ENCODE results near the gene GTF3C1.
A peak's percentile ranks its signal among the peaks of the same experiment; 100 is the strongest.

The GTF3C1 gene

DNA sequence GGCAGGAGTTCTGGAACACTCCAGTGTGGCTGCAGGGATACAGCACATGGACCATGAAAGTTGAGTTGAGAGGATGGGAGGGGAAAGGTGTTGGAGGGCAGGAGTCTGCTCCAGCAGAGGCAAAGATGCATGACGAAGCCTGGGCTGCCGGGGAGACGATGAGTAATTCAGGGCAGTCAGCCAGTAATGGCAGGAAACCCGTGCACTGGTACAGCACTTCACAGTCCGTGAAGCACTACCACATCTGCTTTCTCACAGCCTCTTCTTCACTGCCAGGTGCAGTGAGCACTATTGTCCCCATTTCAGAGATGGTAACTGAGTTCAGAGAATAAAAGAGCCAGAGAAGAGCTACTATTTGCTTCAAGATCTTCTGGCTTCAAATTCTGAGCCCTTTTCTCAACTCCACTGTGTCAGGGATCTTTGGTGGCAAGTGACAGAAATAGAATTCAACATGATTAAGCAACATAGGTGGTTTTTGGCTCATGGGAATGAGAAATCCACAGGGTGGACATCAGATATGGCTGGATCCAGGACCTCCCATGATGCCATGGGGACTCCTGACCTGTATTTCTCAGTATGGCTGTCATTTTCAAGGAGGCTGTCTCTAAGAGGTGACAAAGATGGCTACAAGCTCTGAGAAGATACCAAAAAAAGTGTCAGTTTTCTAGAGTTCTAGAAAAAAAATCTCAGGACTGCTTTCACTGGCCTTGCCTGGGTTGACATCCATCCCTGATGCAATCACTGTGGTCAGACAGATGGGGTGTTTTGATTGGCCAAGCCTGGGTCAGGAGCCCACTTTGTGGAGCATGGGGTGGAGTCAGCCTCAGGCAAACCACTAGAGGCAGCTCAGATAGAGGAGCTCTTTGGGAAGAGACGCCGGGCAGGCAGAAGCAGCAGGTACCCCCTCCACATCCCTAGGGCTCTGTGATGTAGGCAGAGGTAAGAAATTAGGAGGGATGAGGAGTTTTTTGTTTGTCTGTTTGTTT, 123.0 kb downstream of the GTF3C1 start:
- Mint-ChIP-seq H3K36me3 (ENCODE audit: low read depth) (peaks cover 62% of the 10 kb centered on the region), H3K4me1 (ENCODE audit: low read depth) (peaks cover 37% of the 10 kb centered on the region), H3K4me3 (peak overlapping the region; percentile 58), H3K9me3 (peaks cover 10% of the 10 kb centered on the region), H3K27me3 (ENCODE audit: low read depth) (no peaks in the 10 kb centered on the region), H3K27ac (peak overlapping the region; percentile 88)
- peak; percentile 75 for DNase-seq (ENCODE audit: low spot score)

DNA sequence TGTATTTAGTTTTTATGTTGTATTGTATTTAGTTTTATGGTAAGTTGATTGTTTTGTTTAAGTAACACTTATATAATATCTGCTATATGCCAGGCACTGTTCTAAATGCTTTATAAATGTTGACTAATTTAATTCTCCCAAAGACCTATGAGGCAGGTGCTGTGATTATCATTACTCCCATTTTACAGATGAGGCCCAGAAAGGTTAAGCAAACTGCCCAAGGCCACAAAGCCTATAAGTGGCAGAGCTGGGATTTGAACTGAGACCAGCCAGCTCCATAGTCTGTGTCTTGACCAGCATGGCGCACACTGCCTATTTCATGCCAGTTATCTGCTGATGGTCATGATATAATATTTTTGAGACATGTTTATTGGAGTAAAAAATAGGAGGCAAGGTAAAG, 123.8 kb downstream of the GTF3C1 start:
- DNase-seq (ENCODE audit: low spot score) = no peak
- Mint-ChIP-seq H3K9me3 (peaks cover 14% of the 10 kb centered on the region), H3K4me3 (peak overlapping the region; percentile 58), H3K4me1 (ENCODE audit: low read depth) (peaks cover 37% of the 10 kb centered on the region), H3K36me3 (ENCODE audit: low read depth) (peaks cover 64% of the 10 kb centered on the region), H3K27ac (peak overlapping the region; percentile 88), H3K27me3 (ENCODE audit: low read depth) (no peaks in the 10 kb centered on the region)

DNA sequence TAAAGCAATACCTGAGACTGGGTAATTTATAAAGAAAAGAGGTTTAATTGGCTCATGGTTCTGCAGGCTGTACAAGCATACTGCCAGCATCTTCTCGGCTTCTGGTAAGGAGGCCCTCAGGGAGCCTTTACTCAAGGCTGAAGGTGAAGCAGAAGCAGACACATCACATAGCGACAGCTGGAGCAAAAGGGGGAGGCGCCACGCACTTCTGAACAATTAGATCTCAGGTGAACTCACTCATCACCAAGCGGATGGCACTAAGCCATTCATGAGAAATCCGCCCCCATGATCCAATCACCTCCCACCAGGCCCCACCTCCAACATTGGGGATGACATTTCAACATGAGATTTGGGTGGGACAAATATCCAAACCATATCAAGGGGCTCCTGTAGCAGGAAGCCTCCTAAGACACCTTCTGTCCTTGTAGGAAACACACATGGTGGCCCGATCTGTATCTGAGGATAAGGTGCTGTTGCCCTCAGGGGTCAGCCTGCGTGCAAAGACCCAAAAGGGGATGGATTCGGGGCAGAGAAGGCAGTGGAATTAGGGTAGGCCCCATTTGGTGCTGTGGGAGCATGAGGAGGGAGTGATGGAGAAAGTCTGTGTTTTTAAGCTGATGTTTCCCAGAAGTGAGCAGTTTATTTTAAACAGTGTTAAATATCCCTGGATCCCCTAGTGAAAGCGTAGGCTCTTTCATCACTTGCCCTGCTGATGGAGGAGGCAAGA, 124.8 kb downstream of the GTF3C1 start:
- H3K4me3 Mint-ChIP-seq = no peak overlapping the region
- H3K27ac Mint-ChIP-seq = peak overlapping the region; percentile 71
- H3K4me1 Mint-ChIP-seq (ENCODE audit: low read depth) = peaks cover 36% of the 10 kb centered on the region
- peaks cover 68% of the 10 kb centered on the region for H3K36me3 Mint-ChIP-seq (ENCODE audit: low read depth)
- H3K9me3 Mint-ChIP-seq = peaks cover 22% of the 10 kb centered on the region
- H3K27me3 Mint-ChIP-seq (ENCODE audit: low read depth) = no peaks in the 10 kb centered on the region
- no peak for DNase-seq (ENCODE audit: low spot score)

DNA sequence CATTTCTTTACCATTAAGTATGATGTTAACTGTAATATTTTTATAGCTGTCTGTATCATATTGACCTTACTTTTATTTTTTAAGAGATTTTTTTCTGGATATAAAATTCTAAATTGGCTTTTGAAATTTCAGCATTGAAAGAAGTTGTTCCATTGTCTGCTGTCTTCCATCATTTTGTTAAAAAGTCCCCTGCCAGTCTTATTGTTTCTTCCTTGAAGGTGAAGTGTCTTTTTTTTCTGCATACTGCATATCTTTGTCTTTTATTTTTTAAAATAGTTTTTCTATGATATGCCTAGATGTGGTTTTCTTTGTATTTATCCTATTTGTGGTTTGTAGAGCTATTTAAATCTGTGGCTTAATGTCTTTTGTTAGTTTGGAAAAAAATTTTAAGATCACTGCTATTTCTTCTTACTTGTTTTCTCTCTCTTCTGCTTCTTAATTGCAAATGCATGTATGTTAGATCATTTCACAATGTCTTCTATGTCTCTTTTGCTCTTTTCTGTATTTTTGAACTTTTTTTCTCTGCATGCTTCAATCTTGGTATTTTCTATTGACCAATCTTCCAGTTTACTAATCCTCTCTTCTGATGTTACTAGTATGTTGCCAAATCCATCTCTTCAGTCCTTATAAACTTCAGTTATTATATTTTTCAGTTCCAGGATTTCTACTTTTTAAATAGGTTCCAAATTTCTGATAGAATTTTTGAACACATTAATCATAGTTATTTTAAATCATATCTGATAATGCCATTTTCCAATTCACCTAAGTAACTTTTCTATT, 127.6 kb downstream of the GTF3C1 start:
- no peak for DNase-seq (ENCODE audit: low spot score)
- peaks cover 22% of the 10 kb centered on the region for H3K4me1 Mint-ChIP-seq (ENCODE audit: low read depth)
- H3K9me3 Mint-ChIP-seq = peaks cover 23% of the 10 kb centered on the region
- peaks cover 80% of the 10 kb centered on the region for H3K36me3 Mint-ChIP-seq (ENCODE audit: low read depth)
- H3K27me3 Mint-ChIP-seq (ENCODE audit: low read depth) = no peaks in the 10 kb centered on the region
- H3K4me3 Mint-ChIP-seq = no peak overlapping the region
- no peak overlapping the region for H3K27ac Mint-ChIP-seq

DNA sequence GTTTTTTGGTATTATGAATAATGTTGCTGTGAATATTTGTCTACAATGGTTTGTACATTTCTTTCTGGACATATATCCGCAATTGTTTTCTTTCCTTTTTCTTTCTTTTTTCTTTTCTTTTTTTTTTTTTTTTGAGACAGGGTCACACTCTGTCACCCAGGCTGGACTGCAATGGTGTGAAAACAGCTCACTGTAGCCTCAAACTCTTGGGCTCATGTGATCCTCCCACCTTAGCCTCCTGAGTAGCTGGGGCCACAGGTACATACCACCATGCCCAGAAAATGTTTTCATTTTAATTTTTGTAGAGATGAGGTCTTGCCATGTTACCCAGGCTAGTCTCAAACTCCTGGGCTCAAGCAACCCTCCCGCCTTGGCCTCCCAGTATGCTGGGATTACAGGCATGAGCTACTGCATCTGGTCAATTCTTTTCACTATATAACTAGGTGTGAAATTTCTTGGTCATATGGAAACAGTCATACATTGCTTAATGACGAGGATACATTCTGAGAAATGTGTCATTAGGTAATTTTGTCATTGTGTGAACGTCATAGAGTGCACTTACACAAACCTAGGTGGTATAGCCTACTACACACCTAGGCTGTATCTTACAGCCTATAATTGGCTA, 132.6 kb downstream of the GTF3C1 start:
- H3K36me3 Mint-ChIP-seq (ENCODE audit: low read depth) = peaks cover 77% of the 10 kb centered on the region
- peaks cover 34% of the 10 kb centered on the region for H3K9me3 Mint-ChIP-seq
- peak; percentile 9 for DNase-seq (ENCODE audit: low spot score)
- no peak overlapping the region for H3K27ac Mint-ChIP-seq
- H3K27me3 Mint-ChIP-seq (ENCODE audit: low read depth) = no peaks in the 10 kb centered on the region
- peaks cover 20% of the 10 kb centered on the region for H3K4me1 Mint-ChIP-seq (ENCODE audit: low read depth)
- H3K4me3 Mint-ChIP-seq = no peak overlapping the region

DNA sequence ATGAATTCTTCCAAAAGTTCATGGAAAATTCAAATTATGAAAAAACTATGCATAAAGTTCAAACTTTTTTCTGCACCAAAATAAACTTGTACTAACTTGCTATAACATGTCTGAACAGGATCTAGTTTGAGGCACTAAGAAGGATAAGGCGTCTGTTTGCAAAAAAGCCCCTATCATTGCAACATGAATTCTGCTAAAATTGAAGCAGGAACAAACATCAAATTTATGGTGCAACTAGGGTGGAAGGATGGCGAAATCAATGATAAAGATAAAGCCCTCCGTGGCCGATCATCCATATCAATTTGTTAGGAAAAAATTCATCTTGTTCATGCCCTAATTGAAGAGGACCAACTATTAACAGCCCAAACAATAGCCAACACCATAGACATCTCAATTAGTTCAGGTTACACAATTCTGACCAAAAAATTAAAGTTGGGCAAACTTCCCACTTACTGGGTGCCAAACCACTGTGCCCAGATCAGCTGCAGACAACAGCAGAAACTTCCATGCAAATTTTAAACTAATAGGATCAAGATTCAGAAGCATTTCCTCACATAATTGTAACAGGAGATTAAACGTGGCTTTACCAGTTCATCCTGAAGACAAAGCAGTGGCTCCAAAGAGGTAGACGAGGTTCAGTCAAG, 134.8 kb downstream of the GTF3C1 start:
- no peak for DNase-seq (ENCODE audit: low spot score)
- Mint-ChIP-seq H3K27ac (no peak overlapping the region), H3K9me3 (peaks cover 34% of the 10 kb centered on the region), H3K27me3 (ENCODE audit: low read depth) (no peaks in the 10 kb centered on the region), H3K4me3 (no peak overlapping the region), H3K36me3 (ENCODE audit: low read depth) (peaks cover 74% of the 10 kb centered on the region), H3K4me1 (ENCODE audit: low read depth) (peaks cover 32% of the 10 kb centered on the region)

DNA sequence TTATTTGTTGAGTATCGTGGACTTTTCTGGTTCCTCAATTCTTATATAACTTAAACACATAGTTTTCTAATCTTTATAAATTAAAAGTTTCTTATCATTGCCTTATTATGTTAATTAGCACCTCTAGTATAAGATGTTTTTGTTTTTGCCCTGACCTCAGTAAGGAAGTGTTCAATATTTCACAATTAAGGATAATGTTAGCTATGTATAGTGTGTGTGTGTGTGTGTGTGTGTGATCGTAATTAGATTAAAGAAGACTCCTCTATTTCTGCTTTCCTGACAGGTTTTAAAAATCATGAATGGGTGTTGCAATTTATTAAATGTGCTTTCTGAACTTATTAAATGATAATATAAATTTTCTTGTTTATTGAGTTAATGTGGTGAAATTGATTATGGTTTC, 135.8 kb downstream of the GTF3C1 start:
- Mint-ChIP-seq H3K27me3 (ENCODE audit: low read depth) (no peaks in the 10 kb centered on the region), H3K27ac (no peak overlapping the region), H3K4me3 (no peak overlapping the region), H3K9me3 (peaks cover 33% of the 10 kb centered on the region), H3K36me3 (ENCODE audit: low read depth) (peaks cover 74% of the 10 kb centered on the region), H3K4me1 (ENCODE audit: low read depth) (peaks cover 33% of the 10 kb centered on the region)
- DNase-seq (ENCODE audit: low spot score) = no peak

DNA sequence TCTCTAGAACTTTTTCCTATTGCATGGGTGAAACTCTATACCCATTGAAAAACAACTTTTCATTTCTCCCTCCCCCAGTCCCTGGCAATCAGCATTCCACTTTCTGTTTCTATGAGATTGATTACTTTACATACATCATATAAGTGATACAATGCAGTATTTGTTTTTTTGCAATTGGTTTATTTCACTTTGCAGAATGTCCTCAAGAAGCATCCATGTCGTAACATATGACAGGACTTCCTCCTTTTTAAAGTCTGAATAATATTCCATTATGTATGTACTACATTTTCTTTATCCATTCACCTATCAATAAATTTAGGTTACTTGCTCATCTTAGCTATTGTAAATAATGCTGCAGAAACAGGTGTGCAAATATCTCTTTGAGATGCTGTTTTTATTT, 139.0 kb downstream of the GTF3C1 start:
- Mint-ChIP-seq H3K9me3 (peaks cover 33% of the 10 kb centered on the region), H3K36me3 (ENCODE audit: low read depth) (peaks cover 70% of the 10 kb centered on the region), H3K27me3 (ENCODE audit: low read depth) (no peaks in the 10 kb centered on the region), H3K27ac (no peak overlapping the region), H3K4me1 (ENCODE audit: low read depth) (peaks cover 56% of the 10 kb centered on the region), H3K4me3 (no peak overlapping the region)
- DNase-seq (ENCODE audit: low spot score) = no peak
